Activated naive CD8-positive, alpha-beta T cell treated with anti-CD3 and anti-CD28 coated beads, Interleukin-2, amount 50 U/mL, for 24 hours (primary cell): Measurements from ENCODE around the gene GPSM1.

Experiments
- ATAC-seq: fragments of 150-1000 bp; cut with Tn5 transposase; one replicate; pipeline ENCODE4 v1.10.0; 2021
- DNase-seq: peaks from one replicate; pipeline ENCODE4 v3.0.0; 2021
- H3K27ac Mint-ChIP-seq: one replicate; pipeline ENCODE4 v1.8.0; 2021; ENCODE audit warnings: mild to moderate bottlenecking, mixed read lengths
- H3K27me3 Mint-ChIP-seq: one replicate; pipeline ENCODE4 v1.8.0; 2021; ENCODE audit warnings: mixed read lengths
- H3K36me3 Mint-ChIP-seq: one replicate; pipeline ENCODE4 v1.8.0; 2021; ENCODE audit warnings: low read depth, mixed read lengths
- H3K4me1 Mint-ChIP-seq: one replicate; pipeline ENCODE4 v1.8.0; 2021; ENCODE audit warnings: mixed read lengths
- H3K4me3 Mint-ChIP-seq: one replicate; pipeline ENCODE4 v1.8.0; 2021; ENCODE audit warnings: mild to moderate bottlenecking, moderate library complexity, mixed read lengths
- H3K9me3 Mint-ChIP-seq: one replicate; pipeline ENCODE4 v1.8.0; 2021; ENCODE audit warnings: mixed read lengths

GPSM1 gene

DNA sequence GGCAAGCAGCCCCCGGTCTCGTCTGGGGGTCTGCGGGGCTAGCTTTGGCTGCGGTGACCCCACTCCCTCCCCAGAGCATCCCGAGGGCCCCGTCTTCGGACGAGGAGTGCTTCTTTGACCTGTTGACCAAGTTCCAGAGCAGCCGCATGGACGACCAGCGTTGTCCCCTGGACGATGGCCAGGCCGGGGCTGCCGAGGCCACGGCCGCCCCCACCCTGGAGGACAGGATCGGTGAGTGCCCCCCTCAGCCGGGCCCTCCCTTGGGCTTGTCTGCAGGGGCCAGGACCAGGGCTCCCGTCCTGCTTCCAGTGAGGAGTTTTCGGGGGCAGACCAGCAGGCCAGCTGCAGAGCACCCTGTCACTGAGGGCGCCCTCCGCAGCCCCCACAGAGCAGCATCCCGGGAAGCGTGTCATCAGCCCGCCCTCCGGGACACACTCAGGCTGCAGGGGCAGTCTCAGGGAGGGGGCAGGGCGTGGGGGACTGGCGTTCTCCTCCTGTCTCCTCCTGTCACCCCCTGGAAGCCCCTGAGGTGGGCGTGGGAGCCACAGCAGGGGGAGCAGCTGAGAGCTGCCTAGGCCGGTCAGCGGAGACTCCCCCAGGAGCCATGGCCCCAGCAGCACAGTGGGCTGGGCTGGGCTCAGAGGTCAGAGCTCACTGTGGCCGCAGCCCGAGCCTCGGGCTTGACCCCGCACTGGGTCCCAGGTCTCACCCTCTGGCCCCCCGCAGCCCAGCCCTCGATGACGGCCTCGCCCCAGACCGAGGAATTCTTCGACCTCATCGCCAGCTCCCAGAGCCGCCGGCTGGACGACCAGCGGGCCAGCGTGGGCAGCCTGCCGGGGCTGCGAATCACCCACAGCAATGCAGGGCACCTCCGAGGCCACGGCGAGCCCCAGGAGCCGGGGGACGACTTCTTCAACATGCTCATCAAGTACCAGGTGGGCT lies 28.5 kb downstream of the GPSM1 start:
- Mint-ChIP-seq H3K4me1 (no peaks in the 10 kb centered on the region), H3K4me3 (no peak overlapping the region), H3K36me3 (no peaks in the 10 kb centered on the region), H3K27ac (no peak overlapping the region), H3K9me3 (no peaks in the 10 kb centered on the region), H3K27me3 (no peaks in the 10 kb centered on the region)
- peak; percentile 5 for ATAC-seq
- no peak for DNase-seq

DNA sequence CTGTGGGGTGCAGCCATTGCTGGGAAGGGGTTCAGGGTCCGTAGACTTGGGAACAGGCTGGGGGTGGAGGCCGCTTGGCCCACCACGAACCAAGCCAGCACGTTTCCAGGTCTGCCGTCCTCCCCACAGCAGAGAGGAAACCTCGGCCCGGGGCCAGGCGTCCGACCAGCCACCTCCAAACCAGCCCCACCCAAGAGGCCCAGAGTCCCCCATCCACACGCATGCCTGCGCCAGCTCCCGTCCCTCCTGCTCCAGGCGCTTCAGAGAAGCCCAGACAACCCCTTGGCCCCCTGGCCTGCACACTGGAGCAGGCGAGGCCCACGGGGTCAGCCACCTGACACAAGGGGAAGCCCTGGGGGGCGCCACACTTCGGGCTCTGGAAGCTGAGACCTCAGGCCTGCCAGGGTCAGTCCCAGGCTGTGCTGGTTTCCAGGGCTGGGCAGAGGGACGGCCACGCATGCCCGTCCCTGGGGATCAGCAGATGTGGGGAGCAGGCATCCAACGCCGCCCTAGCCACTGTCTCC lies 29.9 kb downstream of the GPSM1 start:
- Mint-ChIP-seq H3K9me3 (no peaks in the 10 kb centered on the region), H3K4me3 (no peak overlapping the region), H3K27ac (no peak overlapping the region), H3K27me3 (no peaks in the 10 kb centered on the region), H3K4me1 (no peaks in the 10 kb centered on the region), H3K36me3 (no peaks in the 10 kb centered on the region)
- ATAC-seq (no peak), DNase-seq (no peak)

DNA sequence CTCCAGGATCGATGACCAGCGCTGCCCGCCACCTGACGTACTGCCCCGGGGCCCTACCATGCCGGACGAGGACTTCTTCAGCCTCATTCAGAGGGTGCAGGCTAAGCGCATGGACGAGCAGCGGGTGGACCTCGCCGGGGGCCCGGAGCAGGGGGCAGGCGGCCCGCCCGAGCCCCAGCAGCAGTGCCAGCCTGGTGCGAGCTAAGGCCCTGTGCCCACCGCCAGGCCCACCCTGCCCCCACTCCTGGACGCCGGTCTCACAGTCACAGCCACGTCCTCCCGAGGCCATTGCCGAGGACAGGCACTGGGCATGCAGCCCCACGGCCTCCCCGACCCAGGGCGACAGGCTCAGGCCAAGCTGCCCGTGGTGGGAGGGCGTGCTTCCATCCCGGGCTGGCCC lies 30.7 kb downstream of the GPSM1 start:
- Mint-ChIP-seq H3K4me3 (no peak overlapping the region), H3K9me3 (no peaks in the 10 kb centered on the region), H3K27me3 (no peaks in the 10 kb centered on the region), H3K27ac (no peak overlapping the region), H3K36me3 (no peaks in the 10 kb centered on the region), H3K4me1 (peaks cover 4% of the 10 kb centered on the region)
- ATAC-seq (no peak), DNase-seq (no peak)

DNA sequence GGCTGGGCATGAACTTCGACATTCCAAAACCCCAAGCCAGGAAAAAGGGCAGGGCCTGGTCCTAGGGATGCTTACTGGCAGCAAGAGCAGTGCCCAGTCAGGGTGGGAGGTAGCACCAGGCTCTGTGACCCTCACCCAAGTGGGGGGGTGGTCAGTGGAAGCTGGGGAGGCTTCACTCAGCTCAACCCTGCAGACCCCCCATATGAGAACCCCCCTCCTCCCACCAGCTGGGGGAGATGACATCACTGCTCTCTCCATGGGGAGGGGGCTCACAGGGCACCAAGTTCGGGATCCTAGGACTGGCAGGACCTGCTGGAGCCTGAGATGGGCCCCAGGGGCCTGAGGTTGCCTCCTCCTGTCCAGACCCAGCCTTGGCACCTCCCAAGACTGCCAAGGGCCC lies 31.5 kb downstream of the GPSM1 start:
- no peak for DNase-seq
- H3K4me3 Mint-ChIP-seq, result no peak overlapping the region
- H3K4me1 Mint-ChIP-seq, result peaks cover 4% of the 10 kb centered on the region
- ATAC-seq, result no peak
- H3K9me3 Mint-ChIP-seq, result no peaks in the 10 kb centered on the region
- H3K27me3 Mint-ChIP-seq, result no peaks in the 10 kb centered on the region
- H3K27ac Mint-ChIP-seq, result no peak overlapping the region
- no peaks in the 10 kb centered on the region for H3K36me3 Mint-ChIP-seq

DNA sequence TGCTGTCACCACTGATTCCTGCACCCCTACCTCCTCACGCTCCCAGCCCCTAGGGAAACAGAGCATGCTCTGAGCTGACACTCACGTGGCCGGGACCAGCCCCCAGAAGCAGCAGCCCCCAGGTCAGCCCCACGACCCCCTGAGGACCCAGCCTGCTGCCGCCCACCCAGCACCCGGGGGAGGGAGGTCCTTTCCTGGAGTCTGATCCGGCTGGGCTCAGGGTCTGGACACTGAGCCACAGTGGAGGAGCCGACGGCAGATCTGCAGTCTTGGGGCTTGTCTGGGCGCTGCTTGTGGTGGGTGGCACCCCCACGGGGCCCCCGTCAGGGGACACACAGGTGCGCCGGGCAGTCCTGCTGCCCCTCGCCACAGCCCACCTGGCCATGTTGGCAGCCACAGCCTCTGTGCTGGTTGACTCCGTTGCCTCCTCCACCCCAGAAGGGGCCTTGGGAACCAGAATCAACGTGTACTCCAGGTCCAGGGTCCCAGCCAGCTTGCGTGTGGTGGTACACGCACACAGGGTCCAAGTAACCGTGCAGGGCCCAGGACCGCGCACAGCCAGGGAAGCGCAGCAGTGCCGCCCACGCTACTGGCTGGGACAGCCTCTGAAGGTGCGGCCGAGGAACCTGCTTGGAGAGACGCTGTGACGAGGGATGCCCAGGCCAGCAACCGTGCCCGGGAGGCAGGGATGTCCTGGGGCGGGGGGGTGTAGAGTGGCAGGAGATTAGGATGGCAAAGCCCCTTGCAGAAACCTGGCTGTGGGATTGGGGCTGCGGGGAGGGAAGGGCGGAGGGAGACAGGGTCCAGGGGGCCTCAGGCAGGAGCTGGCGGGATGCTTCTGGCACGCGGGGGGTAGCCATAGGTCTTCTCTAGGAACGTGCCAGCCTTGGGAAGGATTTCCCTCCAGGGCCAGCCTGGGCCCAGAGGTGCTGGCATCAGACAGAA lies 32.7 kb downstream of the GPSM1 start:
- Mint-ChIP-seq H3K4me1 (peaks cover 6% of the 10 kb centered on the region), H3K27me3 (no peaks in the 10 kb centered on the region), H3K4me3 (no peak overlapping the region), H3K27ac (no peak overlapping the region), H3K9me3 (no peaks in the 10 kb centered on the region), H3K36me3 (no peaks in the 10 kb centered on the region)
- DNase-seq, result no peak
- no peak for ATAC-seq

DNA sequence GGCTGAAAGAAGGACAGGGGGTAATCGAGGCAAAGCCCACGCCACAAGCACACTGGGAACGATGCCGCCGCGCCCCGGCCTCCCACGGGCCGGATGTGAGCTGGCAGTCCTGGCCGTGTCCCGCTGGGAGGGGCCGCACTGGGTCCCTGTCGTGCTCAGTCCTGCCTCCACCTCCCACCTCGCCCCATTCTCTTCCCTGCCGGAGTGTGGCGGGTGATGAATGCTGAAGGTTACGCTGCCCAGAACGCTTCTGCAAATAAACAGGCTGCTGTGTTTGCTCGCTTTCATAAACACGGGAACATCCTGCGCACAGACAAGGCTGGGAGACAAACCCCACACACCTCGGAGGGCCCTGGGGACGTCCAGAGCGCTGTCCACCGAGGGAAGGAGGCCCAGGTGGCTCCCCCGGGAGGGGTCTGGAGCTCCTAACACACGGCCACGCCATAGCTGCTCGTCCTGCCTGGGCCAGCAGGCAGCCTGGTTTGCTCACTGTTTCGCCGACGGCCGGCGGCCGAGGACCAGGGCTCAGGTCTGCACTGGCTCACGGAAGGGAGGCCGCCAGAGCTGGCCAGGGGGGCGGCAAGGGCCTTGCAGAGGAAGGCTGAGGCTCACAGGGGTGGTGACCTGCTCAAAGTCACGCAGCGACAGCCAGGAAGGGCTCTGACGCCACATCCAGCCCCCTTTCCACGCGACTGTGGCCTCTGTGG lies 33.9 kb downstream of the GPSM1 start:
- ATAC-seq (no peak), DNase-seq (no peak)
- Mint-ChIP-seq H3K4me1 (peaks cover 6% of the 10 kb centered on the region), H3K9me3 (no peaks in the 10 kb centered on the region), H3K4me3 (no peak overlapping the region), H3K36me3 (no peaks in the 10 kb centered on the region), H3K27ac (no peak overlapping the region), H3K27me3 (no peaks in the 10 kb centered on the region)

DNA sequence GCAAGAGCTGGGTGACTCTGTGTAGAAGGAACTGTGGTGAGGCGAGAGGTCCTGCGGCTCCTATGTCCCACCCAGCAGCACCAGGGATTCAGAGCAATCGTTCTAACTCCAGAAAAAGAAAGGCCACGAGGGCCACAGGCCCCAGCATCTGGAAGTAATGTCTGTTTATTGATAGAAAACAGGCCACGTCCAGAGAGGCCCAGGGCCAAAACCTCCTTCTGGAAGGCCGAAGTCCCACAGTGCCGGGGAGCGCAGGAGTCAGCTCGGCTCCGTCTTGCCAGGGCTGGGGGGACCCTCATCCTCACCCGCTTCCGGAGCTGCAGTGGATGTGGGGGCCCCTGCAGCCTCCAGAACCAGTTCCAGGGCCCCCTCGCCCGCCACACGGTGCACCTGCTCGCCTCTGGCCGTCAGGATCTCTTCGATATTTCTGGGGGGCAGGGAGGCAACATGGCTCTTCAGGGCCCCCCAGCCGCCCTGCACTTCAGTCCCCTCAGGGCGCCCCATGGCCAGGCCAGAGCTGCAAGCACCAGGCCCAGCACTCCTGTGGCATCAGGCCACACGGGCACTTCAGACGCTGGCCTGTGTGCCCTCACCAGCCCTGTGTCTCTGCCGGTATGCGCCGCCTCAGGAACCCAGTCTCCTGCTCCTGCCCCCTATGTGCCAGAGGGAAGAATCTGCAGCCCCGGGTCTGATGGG lies 34.6 kb downstream of the GPSM1 start:
- ATAC-seq, result no peak
- Mint-ChIP-seq H3K27me3 (no peaks in the 10 kb centered on the region), H3K4me3 (no peak overlapping the region), H3K9me3 (no peaks in the 10 kb centered on the region), H3K36me3 (no peaks in the 10 kb centered on the region), H3K4me1 (peaks cover 6% of the 10 kb centered on the region), H3K27ac (no peak overlapping the region)
- DNase-seq, result no peak

DNA sequence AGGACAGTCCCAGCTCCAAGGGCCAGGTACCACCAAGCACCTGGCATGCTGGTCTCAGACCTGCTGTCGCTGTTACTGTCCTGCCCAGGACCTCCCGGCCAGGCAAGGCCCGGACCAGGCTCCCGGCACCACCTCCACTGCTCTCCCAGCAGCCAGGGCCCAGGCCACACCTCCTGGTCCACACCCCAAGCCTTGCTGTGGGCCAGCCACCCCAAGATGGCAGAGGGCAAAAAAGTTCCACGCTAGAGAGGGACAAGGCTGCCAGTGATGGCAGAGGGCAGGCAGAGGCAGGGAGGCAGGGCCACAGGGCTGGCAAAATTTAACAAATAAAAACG lies 35.1 kb downstream of the GPSM1 start:
- H3K36me3 Mint-ChIP-seq, result no peaks in the 10 kb centered on the region
- ATAC-seq, result no peak
- no peaks in the 10 kb centered on the region for H3K27me3 Mint-ChIP-seq
- DNase-seq, result no peak
- peaks cover 6% of the 10 kb centered on the region for H3K4me1 Mint-ChIP-seq
- H3K9me3 Mint-ChIP-seq, result no peaks in the 10 kb centered on the region
- H3K27ac Mint-ChIP-seq, result no peak overlapping the region
- H3K4me3 Mint-ChIP-seq, result peak overlapping the region; percentile 79

DNA sequence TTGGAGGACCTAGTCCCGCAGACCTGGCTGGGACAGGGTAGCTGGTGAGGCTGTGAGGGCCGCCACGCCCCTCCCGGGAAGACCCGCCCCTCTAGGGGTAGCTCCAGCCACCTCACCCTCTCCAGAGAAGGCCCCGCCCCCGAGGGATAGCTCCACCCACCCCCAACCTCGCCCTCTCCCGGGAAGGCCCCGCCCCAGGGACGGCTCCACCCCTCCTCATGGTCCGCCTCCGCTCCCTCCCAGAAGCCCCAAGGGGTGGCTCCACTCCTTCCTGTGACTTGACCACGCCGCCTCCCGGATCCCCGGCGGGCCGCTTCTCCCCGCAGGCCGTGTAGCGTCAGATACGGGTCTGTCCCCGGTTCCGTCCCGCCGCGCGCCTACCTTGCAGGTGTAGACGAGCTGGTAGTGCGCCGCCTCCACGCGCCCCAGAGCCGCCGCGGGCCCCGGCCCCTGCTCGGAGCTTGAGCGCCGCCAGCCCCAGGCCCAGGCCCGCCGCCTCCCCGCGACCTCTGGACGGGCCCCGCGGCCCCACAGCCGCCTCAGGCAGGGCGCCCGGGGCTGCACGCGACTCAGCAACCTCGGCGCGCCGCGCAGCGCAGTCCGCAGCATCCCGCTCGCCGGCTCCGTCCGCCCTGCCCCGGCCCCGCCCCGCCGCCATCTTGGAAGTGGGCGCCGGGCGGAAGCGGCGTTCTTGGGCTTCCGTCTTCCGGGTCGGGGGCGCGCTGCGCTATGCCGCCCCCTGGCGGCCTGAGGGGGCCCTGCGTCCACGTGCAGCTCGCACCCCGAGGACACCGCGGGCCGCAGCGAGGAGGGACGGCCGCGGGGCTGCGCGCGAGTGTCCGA lies 36.0 kb downstream of the GPSM1 start, which contains the start of gene DNLZ:
TSS of gene DNLZ (minus strand) at position 639 of the 843 bp plus-strand sequence. CDS start at position 609, 30 bp downstream.
- Mint-ChIP-seq H3K9me3 (no peaks in the 10 kb centered on the region), H3K4me3 (peak within 1 kb of the TSS; percentile 79), H3K27me3 (no peaks in the 10 kb centered on the region), H3K4me1 (peaks cover 6% of the 10 kb centered on the region), H3K36me3 (no peaks in the 10 kb centered on the region), H3K27ac (peak within 1 kb of the TSS; percentile 70)
- peak; percentile 99 for DNase-seq
- peak; percentile 83 for ATAC-seq

DNA sequence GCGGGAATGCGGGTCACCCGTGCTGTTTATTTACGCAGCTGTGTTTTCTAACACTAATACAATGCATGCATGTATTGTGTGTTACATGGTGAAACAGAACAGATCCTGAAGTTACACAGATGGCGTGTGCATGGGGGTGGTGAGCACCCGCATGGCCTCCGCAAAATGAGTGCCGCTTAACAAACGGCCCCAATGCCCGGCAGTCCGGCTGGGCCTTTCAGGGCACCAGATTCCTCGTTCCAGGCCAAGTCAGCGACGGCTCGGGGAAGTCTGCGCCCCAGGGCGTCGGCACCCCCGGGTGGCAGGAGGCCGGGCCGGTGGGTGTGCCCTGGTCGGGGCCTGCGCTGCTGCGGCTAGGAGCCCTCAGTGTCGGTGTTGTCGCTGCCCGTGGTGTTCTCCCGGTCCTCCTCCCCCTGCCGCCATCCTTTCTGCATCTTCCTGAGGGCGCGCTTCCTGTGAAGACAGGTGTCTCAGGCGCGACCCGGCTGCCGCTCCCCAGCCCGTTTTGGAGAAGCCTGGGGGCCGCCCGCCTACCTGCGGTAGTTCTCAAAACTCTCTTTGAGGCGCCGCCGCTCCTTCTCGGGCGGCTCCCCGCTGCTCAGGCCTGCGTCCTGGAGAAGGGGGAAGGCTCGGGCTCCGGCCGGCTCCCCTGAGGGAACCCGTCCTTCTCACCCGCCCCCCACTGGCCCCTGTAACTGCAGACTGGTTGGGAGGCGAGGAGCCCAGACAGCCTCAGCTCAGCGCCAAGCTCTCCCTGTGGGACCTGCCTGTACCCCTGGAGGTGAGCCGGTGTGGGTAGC lies 36.8 kb downstream of the GPSM1 start:
- ATAC-seq (no peak), DNase-seq (no peak)
- H3K36me3 Mint-ChIP-seq, result no peaks in the 10 kb centered on the region
- H3K27ac Mint-ChIP-seq, result no peak overlapping the region
- H3K27me3 Mint-ChIP-seq, result no peaks in the 10 kb centered on the region
- peak overlapping the region; percentile 14 for H3K4me3 Mint-ChIP-seq
- peaks cover 6% of the 10 kb centered on the region for H3K4me1 Mint-ChIP-seq
- H3K9me3 Mint-ChIP-seq, result no peaks in the 10 kb centered on the region

DNA sequence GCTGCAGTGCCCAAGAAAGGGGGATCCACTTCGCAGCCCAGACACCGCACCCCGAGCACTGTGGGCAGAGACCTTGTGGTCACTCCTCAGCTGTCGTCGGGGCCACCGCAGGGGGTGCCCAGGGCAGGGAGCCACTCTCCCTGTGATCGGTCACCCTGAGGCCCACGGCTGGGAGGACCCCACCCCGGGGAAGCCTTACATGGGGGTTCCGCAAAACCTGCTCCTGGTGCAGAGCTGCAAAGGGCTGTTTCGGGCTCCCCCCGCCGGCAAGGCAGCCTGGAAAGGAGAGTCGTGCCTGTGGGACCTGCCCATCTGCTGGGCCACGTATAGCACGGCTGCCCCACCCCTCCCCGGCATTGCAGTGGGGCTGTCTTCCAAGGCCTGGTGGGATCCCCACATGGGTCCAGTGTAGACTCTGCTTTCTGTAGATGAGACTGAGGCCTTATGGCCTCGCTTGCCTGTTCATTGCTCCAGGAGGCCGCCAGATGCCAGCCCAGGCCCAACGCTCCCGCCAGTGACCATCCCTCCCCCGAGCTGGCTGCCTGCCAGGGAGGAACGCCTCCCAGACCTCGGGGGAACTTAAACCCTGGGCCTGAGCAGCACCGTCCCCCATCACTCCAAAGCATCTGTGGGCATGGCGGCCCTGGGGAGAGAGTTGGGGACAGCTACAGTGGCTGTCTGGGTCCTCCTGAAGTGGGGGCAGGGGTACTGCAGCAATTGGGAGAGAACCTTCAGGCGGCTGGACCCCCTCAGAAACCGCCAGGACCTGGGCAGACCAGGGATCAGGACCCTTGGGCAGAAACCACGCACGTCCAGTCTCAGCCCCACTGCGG lies 37.8 kb downstream of the GPSM1 start:
- DNase-seq (no peak), ATAC-seq (no peak)
- Mint-ChIP-seq H3K36me3 (no peaks in the 10 kb centered on the region), H3K27ac (no peak overlapping the region), H3K27me3 (no peaks in the 10 kb centered on the region), H3K4me3 (no peak overlapping the region), H3K4me1 (peaks cover 6% of the 10 kb centered on the region), H3K9me3 (no peaks in the 10 kb centered on the region)

DNA sequence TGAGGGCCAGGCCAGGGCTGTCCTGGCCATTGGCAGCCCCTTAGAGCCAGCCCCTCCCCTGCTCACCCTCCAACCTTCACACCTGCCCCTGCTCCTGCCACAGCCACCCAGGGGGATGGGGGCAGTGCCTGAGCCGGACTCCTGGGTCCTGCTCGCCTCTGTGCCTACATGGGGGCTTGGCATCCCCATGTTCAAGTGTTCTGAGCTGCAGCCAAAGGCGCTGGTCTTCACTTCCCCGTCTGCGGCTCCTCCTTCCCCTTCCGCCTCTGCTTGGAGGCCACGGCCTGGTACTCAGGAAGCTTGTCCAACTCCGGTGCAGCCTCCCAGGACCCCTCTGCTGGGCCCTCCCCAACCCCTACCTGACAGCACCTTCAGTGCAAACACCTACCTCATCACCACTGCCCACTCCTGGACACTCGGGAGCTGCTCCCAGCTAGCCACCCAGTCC lies 38.5 kb downstream of the GPSM1 start:
- Mint-ChIP-seq H3K27me3 (no peaks in the 10 kb centered on the region), H3K36me3 (no peaks in the 10 kb centered on the region), H3K9me3 (no peaks in the 10 kb centered on the region), H3K4me1 (peaks cover 6% of the 10 kb centered on the region), H3K27ac (no peak overlapping the region), H3K4me3 (no peak overlapping the region)
- DNase-seq, result no peak
- no peak for ATAC-seq
